Germinal center (tissue), 1 donor: ENCODE measurements around the gene DNMT3B.
"Not testable (repeated sequence)": the region's sequence is repeated elsewhere in the genome, so short reads cannot be mapped to it uniquely, and the experiment has no call there.

Experiments used
- DNase-seq: peaks from one replicate; pipeline ENCODE4 v3.0.0; 2012; ENCODE audit warnings: mixed read lengths, low spot score

Gene DNMT3B

GRCh38 chr20:32763202-32764004, 1.2 kb downstream of the DNMT3B start:
- DNase-seq, result peak; percentile 64

GRCh38 chr20:32764005-32764960, 2.1 kb downstream of the DNMT3B start:
- DNase-seq, result no peak

GRCh38 chr20:32765230-32765875, 3.2 kb downstream of the DNMT3B start:
- DNase-seq, result not testable (repeated sequence)

GRCh38 chr20:32767418-32768198, 5.4 kb downstream of the DNMT3B start:
- DNase-seq, result no peak

- DNase-seq, result no peak
These were observed 9.9 kb downstream of the DNMT3B start for GRCh38 chr20:32772046-32772445.

- DNase-seq, result no peak
These were observed 11.0 kb downstream of the DNMT3B start for GRCh38 chr20:32773223-32773622.

- no peak for DNase-seq
These were observed 11.7 kb downstream of the DNMT3B start for GRCh38 chr20:32773855-32774254.

GRCh38 chr20:32775336-32775991, 13.3 kb downstream of the DNMT3B start:
- DNase-seq, result no peak

GRCh38 chr20:32777177-32777956, 15.2 kb downstream of the DNMT3B start:
- no peak for DNase-seq

- DNase-seq, result no peak
These were observed 17.5 kb downstream of the DNMT3B start for GRCh38 chr20:32779500-32780211.

GRCh38 chr20:32780278-32780677, 18.1 kb downstream of the DNMT3B start:
- no peak for DNase-seq

GRCh38 chr20:32780749-32781655, 18.8 kb downstream of the DNMT3B start:
- no peak for DNase-seq

GRCh38 chr20:32784369-32785080, 22.3 kb downstream of the DNMT3B start:
- no peak for DNase-seq

GRCh38 chr20:32786059-32786760, 24.0 kb downstream of the DNMT3B start:
- DNase-seq, result no peak

- no peak for DNase-seq
These were observed 25.0 kb downstream of the DNMT3B start for GRCh38 chr20:32787168-32787567.

- DNase-seq, result peak; percentile 86
These were observed 27.9 kb downstream of the DNMT3B start for GRCh38 chr20:32789896-32790750.
